Astrocyte (in vitro differentiated cells and primary cell): Measurements from ENCODE around the gene MADD. TPM values are rescaled to one million over a fixed set of nuclear protein-coding genes. Genes with fewer than 3 reads are reported as not detected.

Experiments used
- DNase-seq: peaks from one replicate; pipeline ENCODE4 v3.0.0-alpha.2; 2010; ENCODE audit warnings: low read depth
- FAIRE-seq: peaks from 2 replicates; lab custom pipeline; 2011; peaks lifted over from hg19 to GRCh38; lab: Jason Lieb, UNC
- H2AFZ ChIP-seq: 2 replicates; pipeline ENCODE4 v1.6.0; 2012; ENCODE audit warnings: low read depth, low read length, inconsistent platforms
- H3K27ac ChIP-seq: 2 replicates; pipeline ENCODE4 v1.5.1; 2011; ENCODE audit warnings: low read depth, low read length, inconsistent platforms
- H3K27me3 ChIP-seq: 2 replicates; pipeline ENCODE4 v1.6.0; 2011; ENCODE audit warnings: low read length, inconsistent platforms; ENCODE audit not compliant: insufficient read depth
- H3K36me3 ChIP-seq: 2 replicates; pipeline ENCODE4 v1.5.1; 2011; ENCODE audit warnings: low read length, inconsistent platforms; ENCODE audit not compliant: insufficient read depth
- H3K4me1 ChIP-seq: 2 replicates; pipeline ENCODE4 v1.5.1; 2011; ENCODE audit warnings: low read length, inconsistent platforms; ENCODE audit not compliant: insufficient read depth
- H3K4me2 ChIP-seq: 2 replicates; pipeline ENCODE4 v1.6.0; 2012; ENCODE audit warnings: low read length, inconsistent platforms
- H3K4me3 ChIP-seq: 2 replicates; pipeline ENCODE4 v1.5.1; 2011; ENCODE audit warnings: low read depth, mild to moderate bottlenecking, low read length, inconsistent platforms; ENCODE audit not compliant: insufficient read depth
- H3K79me2 ChIP-seq: 2 replicates; pipeline ENCODE4 v1.6.0; 2012; ENCODE audit warnings: mild to moderate bottlenecking, low read length, inconsistent platforms; ENCODE audit not compliant: insufficient read depth
- H3K9ac ChIP-seq: 2 replicates; pipeline ENCODE4 v1.6.0; 2012; ENCODE audit warnings: mild to moderate bottlenecking, low read length, inconsistent platforms
- H3K9me3 ChIP-seq: 2 replicates; pipeline ENCODE4 v1.5.1; 2012; ENCODE audit warnings: low read depth, mild to moderate bottlenecking, low read length, inconsistent platforms; ENCODE audit not compliant: insufficient read depth
- H4K20me1 ChIP-seq: 2 replicates; pipeline ENCODE4 v1.6.0; 2012; ENCODE audit warnings: low read length, inconsistent platforms; ENCODE audit not compliant: insufficient read depth
- H3K27ac Mint-ChIP-seq: one replicate; pipeline ENCODE4 v1.8.0; 2021; ENCODE audit warnings: mild to moderate bottlenecking, mixed read lengths; ENCODE audit not compliant: unreplicated experiment
- H3K27me3 Mint-ChIP-seq: one replicate; pipeline ENCODE4 v1.8.0; 2021; ENCODE audit warnings: low read depth, mixed read lengths; ENCODE audit not compliant: unreplicated experiment
- H3K36me3 Mint-ChIP-seq: one replicate; pipeline ENCODE4 v1.8.0; 2021; ENCODE audit warnings: low read depth, mixed read lengths; ENCODE audit not compliant: unreplicated experiment
- H3K4me1 Mint-ChIP-seq: one replicate; pipeline ENCODE4 v1.8.0; 2021; ENCODE audit warnings: low read depth, mixed read lengths; ENCODE audit not compliant: unreplicated experiment
- H3K4me3 Mint-ChIP-seq: one replicate; pipeline ENCODE4 v1.8.0; 2021; ENCODE audit warnings: mild to moderate bottlenecking, moderate library complexity, mixed read lengths; ENCODE audit not compliant: unreplicated experiment
- H3K9me3 Mint-ChIP-seq: one replicate; pipeline ENCODE4 v1.8.0; 2021; ENCODE audit warnings: mild to moderate bottlenecking, mixed read lengths; ENCODE audit not compliant: unreplicated experiment
- EZH2 ChIP-seq: IDR thresholded peaks from 2 replicates; pipeline ENCODE4 v1.6.1; 2012; ENCODE audit warnings: mild to moderate bottlenecking, low read length, inconsistent platforms; ENCODE audit not compliant: insufficient read depth
- total RNA-seq: library from RNA; stranded (reverse); gene quantifications from 2 replicates; pipeline ENCODE4 v1.2.1, GENCODE V29; 2021
- TF ChIP-seq, protein P1 (sequence below): IDR thresholded peaks from 2 replicates; pipeline ENCODE4 v1.5.1; 2011; ENCODE audit warnings: low read depth, mild to moderate bottlenecking, inconsistent platforms, low read length, moderate library complexity; ENCODE audit not compliant: insufficient read depth

The MADD gene
- total RNA-seq, 1 donor from 2014 or later: 22.9 TPM

DNA sequence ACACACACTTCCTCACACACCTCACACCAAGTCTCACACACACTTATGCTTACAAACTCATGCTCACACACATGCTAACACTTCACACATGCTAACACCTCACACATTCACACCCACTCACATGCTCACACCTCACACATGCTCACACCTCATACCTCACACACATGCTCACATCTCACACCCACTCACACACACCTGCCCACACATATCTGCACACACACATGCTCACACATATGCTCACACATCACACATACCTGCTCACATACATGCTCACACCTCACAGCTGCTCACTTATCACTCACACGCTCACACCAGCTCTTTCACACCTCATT is 87.0 kb downstream of the MADD start:
- no peaks in the 10 kb centered on the region for H3K79me2 ChIP-seq
- no peaks in the 10 kb centered on the region for H3K36me3 Mint-ChIP-seq
- no peaks in the 10 kb centered on the region for H3K4me1 ChIP-seq
- no peak overlapping the region for H3K9ac ChIP-seq
- H3K4me3 Mint-ChIP-seq: no peak overlapping the region
- no peaks in the 10 kb centered on the region for H3K9me3 ChIP-seq
- no peak overlapping the region for H3K4me3 ChIP-seq
- no peaks in the 10 kb centered on the region for H3K27me3 Mint-ChIP-seq
- peaks cover 2% of the 10 kb centered on the region for H3K4me1 Mint-ChIP-seq
- H3K9me3 Mint-ChIP-seq: no peaks in the 10 kb centered on the region
- H2AFZ ChIP-seq: no peak overlapping the region
- H3K27ac ChIP-seq: no peak overlapping the region
- no peak for FAIRE-seq
- H4K20me1 ChIP-seq: no peaks in the 10 kb centered on the region
- DNase-seq: no peak
- H3K27ac Mint-ChIP-seq: no peak overlapping the region
- H3K27me3 ChIP-seq: no peaks in the 10 kb centered on the region
- TF ChIP-seq, protein P1, sequence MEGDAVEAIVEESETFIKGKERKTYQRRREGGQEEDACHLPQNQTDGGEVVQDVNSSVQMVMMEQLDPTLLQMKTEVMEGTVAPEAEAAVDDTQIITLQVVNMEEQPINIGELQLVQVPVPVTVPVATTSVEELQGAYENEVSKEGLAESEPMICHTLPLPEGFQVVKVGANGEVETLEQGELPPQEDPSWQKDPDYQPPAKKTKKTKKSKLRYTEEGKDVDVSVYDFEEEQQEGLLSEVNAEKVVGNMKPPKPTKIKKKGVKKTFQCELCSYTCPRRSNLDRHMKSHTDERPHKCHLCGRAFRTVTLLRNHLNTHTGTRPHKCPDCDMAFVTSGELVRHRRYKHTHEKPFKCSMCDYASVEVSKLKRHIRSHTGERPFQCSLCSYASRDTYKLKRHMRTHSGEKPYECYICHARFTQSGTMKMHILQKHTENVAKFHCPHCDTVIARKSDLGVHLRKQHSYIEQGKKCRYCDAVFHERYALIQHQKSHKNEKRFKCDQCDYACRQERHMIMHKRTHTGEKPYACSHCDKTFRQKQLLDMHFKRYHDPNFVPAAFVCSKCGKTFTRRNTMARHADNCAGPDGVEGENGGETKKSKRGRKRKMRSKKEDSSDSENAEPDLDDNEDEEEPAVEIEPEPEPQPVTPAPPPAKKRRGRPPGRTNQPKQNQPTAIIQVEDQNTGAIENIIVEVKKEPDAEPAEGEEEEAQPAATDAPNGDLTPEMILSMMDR: no peak
- no peak for TF ChIP-seq EZH2
- no peaks in the 10 kb centered on the region for H3K36me3 ChIP-seq
- H3K4me2 ChIP-seq: no peak overlapping the region

DNA sequence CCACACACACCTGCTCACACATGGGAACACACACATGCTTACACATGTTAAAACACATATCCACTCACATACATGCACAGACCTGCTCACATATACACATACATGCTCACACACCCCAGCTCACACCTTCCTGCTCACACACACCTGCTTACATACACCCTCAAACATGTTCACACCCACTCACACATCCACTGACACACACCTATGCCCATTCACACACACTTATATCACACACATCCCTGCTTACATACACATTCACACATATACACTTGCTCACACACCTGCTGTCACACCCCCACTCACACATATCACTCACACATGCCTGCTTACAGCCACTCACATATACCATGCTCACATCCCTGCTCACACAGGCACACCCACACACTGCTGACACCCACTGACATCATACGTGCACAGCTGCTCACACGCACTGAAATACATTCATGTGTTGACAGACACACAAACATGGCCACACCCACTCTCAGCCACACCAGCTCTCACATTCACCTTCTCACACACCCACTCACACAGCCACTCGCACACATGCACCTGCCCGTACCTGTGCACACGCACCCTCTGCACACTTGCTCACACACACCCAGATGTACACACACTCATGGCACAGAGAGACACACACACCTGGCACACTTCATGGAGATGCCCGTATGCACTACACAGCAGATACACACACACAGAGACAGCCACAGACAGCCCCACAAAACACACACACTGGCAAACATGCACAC is 88.2 kb downstream of the MADD start:
- Mint-ChIP-seq H3K27me3 (no peaks in the 10 kb centered on the region), H3K27ac (no peak overlapping the region), H3K4me3 (no peak overlapping the region), H3K4me1 (peaks cover 2% of the 10 kb centered on the region), H3K36me3 (no peaks in the 10 kb centered on the region), H3K9me3 (no peaks in the 10 kb centered on the region)
- TF ChIP-seq EZH2: no peak
- TF ChIP-seq, protein P1: no peak
- Histone ChIP-seq H2AFZ (no peak overlapping the region), H3K4me3 (no peak overlapping the region), H4K20me1 (no peaks in the 10 kb centered on the region), H3K9me3 (no peaks in the 10 kb centered on the region), H3K4me2 (no peak overlapping the region), H3K27ac (no peak overlapping the region), H3K9ac (no peak overlapping the region), H3K4me1 (no peaks in the 10 kb centered on the region), H3K79me2 (no peaks in the 10 kb centered on the region), H3K36me3 (no peaks in the 10 kb centered on the region), H3K27me3 (no peaks in the 10 kb centered on the region)
- DNase-seq (no peak), FAIRE-seq (no peak)

DNA sequence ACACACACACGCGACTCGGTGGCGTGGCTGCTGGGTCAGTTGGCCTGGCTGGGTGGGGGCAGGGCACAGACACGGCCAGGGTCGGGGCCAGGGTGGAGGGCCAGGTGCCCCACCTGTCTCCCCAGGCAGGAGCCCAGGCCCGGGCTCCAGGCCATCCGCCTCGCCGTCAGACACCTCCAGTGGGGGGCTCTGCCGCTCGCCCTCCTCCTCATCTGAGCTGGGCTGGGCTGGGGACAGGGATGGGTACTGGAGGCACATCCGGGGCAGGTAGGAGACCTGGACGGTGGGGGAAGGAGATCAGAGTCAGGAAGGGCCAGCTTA is 88.8 kb downstream of the MADD start:
- Histone ChIP-seq H3K79me2 (no peaks in the 10 kb centered on the region), H4K20me1 (no peaks in the 10 kb centered on the region), H3K4me3 (no peak overlapping the region), H3K4me1 (no peaks in the 10 kb centered on the region), H3K9me3 (no peaks in the 10 kb centered on the region), H2AFZ (no peak overlapping the region), H3K27me3 (no peaks in the 10 kb centered on the region), H3K9ac (no peak overlapping the region), H3K27ac (no peak overlapping the region), H3K36me3 (no peaks in the 10 kb centered on the region), H3K4me2 (no peak overlapping the region)
- DNase-seq (no peak), FAIRE-seq (no peak)
- Mint-ChIP-seq H3K4me3 (no peak overlapping the region), H3K36me3 (no peaks in the 10 kb centered on the region), H3K27me3 (no peaks in the 10 kb centered on the region), H3K9me3 (no peaks in the 10 kb centered on the region), H3K27ac (no peak overlapping the region), H3K4me1 (peaks cover 2% of the 10 kb centered on the region)
- TF ChIP-seq EZH2: no peak
- TF ChIP-seq, protein P1: no peak
